COLO668 (cell line): Measurements from ENCODE around the gene MOGAT3.
A peak's percentile ranks its signal among the peaks of the same experiment; 100 is the strongest.

ENCODE experiments used
- DNase-seq: peaks from one replicate; lab custom pipeline; 2025; ENCODE audit not compliant: unreplicated experiment; lab: John Stamatoyannopoulos, UW

Gene MOGAT3

GRCh38 chr7:101173752-101174244 is 27.0 kb downstream of the MOGAT3 start:
- DNase-seq = peak; percentile 33

DNA sequence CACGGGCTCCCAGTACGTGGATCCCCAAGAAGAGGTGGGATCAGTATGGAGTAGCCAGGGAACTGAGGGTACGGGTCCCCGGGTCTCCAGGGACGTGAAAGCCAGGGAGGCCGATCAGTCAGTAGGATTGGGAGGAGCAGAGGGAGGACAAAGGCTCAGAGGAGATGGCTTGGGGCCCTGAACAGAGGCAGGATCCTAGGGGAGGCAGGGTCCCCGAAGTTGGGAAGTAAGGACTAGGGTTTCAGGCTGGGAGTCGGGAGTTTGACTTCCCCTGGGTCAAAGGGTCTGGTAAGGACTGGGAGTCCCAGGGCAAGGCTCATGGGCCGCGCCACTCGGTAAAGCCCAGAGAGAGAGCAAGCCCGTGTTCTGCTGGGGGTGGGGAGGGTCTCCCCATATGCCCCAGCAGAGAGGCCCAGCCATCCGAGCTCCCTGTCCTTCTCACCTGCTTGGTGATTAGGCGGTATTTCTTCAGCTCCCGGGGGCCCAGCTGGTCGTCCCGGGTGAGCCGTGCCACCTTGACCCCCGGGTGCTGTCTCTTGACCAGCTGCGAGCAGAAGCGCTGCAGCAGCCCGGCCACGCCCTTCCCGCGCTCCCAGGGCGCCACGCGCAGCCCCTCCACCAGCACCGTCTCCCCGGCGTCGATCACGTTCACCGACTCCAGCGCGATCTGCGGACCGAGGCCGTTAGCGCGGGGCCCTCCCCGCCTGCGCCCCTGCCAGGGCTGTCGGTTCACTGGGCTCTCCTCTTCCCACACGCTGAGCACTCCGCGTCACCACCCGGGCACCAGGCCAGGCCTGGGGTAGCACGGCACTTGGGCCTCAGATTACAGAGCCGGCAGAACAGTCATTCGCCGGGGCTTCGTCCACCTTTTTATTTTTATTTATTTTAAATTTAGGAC is 27.7 kb downstream of the MOGAT3 start:
- DNase-seq = peak; percentile 87

DNA sequence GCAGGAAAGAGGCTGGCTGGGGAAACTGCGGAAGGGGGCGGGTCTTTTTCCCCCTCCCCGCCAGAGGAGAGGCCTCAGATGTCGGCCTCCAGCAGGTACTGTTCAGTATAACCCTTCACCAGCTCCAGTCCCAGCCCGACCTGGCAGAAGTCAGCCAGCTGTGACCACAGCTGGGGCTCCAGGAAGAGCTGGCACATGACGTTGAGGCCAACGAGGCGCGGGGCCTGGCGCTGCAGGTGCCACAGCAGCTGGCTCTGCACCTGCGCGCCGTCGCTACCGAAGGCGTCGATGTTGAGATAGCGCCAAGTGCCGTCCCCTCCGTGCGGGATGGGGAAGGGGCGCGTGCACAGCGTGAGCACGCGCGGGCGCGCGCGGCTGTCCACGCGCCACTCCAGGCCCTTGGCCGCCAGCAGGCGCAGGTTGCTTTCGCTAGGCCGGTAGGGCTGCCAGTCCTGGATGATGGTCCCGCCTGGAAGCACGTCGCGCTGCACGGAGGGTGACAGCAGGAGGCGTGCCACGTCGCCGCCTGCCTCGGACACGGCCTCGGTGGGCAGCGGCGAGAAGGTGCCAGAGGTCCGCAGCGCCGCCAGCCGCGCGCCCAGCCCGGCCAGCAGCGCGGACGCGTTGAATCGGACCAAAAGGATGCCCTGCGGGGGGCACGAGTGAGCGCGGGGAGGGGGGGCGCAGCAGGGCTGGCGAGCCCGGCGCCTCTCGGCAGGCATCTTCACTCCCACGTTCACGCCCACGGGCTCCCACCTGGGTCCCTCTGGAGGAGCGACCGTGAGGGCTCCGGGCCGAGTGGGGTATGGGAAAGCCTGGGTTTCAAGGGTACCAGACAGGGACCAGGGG is 28.6 kb downstream of the MOGAT3 start:
- peak; percentile 92 for DNase-seq

DNA sequence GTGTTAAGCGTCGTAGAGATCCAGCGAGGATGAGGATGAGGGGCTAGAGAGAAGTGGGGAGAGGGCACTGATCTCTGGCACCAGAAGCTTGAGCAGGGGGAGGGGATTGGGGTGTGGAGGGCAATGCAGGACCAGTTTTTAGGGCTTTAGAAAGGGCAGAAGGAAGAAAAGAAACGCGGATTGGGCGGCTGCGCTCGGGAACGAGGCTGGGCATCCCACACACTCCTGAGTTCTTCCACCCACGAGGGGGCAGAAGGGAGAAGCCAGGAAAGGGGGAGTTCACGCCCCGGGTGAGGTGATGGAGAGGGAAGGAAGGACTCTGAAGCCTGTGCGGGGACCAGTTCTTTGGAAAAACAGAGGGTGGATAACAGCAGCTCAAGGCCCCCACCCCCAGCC is 29.4 kb downstream of the MOGAT3 start:
- peak; percentile 26 for DNase-seq

GRCh38 chr7:101170617-101171441 is 30.0 kb downstream of the MOGAT3 start:
- DNase-seq = no peak

DNA sequence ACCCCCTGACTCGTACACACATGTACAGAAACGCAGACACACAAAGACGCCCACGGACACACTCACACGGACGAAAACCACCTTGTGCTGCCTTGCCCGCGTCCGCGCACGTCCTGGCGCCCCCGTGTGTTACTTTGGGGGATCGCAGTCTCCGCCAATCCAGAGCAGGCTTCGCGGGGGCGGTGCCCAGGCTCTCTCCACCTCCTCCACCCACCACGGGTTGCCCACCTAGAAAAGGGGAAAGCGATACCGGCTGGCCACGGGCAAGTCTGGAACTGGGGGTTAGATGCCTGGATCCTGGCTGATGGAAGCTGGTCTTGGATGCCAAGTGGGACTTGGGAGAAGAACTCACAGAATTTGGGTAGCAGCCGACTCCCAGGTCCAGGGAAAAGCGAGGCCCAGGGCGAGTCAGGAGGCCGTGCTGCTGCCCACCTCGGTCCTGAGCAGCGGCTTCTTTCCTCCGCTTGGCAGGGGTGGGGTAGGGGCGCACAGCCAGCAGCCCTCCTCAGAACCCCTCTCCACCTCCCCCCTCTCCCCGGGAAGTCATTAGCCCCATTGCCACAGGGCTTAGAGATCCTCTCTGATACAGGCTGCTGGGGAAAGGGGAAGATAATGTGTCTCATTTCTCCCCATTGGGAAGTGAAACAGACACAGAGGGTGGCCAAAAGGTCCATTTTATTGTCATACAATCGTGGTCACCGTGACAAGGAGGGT is 30.8 kb downstream of the MOGAT3 start:
- peak; percentile 66 for DNase-seq

GRCh38 chr7:101169110-101169837 is 31.6 kb downstream of the MOGAT3 start:
- peak; percentile 33 for DNase-seq

GRCh38 chr7:101168412-101169049 is 32.3 kb downstream of the MOGAT3 start:
- no peak for DNase-seq

- DNase-seq = peak; percentile 21
These were observed 33.0 kb downstream of the MOGAT3 start for GRCh38 chr7:101167645-101168411.

- no peak for DNase-seq
These were observed 33.8 kb downstream of the MOGAT3 start for GRCh38 chr7:101166909-101167644.

DNA sequence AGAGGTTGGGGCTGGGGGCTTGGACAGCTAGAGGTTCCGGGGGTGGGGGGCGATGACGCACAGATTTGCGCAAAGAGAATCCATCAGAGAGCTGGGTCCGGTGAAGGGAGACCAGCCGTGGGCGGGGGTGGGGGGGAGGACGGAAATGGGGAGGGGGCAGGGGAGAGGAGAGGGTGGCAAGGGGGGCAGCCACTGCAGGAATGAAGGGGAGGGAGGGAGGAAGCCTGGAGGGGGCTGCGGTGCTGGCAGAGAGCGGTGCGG is 34.3 kb downstream of the MOGAT3 start:
- DNase-seq = no peak

GRCh38 chr7:101165958-101166647 is 34.7 kb downstream of the MOGAT3 start:
- peak; percentile 50 for DNase-seq

DNA sequence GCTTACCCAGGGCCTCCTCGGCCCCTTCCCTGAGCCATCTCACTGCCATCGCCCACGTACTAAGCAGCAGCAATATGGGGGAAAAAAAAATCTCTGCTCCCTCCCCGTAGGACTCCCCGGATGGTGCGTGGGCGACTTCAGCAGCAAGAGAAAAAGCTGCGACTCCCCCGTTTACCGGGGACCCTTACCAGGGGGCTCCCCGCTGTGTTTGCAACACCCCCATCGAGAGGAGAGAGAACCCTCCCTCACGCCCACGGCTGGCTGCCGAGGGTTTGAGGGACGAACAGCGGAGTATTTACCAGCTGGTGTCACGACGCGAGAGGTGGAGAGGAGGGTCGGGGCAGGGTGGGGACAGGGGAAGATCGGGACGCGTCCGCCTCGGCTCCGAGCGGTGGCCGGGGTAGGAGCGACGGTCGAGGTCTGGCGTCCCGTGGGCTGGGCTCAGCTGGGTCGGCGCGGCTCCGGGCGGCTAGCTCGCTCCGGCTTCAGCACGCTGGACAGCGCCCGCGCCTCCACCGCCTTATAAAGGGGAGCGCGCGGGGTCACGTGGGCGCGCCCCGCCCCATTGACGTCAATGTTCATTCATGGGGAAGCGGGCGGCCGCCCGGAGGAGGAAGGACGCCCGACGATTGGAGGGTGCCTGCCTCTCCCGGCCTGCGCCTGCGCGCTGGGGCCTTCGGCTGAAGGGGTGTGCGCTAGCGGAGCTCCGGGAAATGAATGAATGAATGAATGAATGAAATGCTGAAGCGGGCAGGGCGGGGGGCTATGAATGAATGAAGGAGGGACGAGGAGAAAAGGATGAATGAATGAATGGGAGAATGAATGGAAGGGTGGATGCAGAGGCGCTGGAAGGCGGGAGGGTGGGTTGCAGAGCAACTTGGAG is 35.5 kb downstream of the MOGAT3 start, which contains the start of gene VGF:
Gene VGF, minus strand, starts transcription at position 495 of the 883 bp plus-strand sequence. CDS start 726 bp downstream, outside the sequence.
- peak; percentile 98 for DNase-seq

GRCh38 chr7:101164071-101164840 is 36.6 kb downstream of the MOGAT3 start:
- peak; percentile 70 for DNase-seq

DNA sequence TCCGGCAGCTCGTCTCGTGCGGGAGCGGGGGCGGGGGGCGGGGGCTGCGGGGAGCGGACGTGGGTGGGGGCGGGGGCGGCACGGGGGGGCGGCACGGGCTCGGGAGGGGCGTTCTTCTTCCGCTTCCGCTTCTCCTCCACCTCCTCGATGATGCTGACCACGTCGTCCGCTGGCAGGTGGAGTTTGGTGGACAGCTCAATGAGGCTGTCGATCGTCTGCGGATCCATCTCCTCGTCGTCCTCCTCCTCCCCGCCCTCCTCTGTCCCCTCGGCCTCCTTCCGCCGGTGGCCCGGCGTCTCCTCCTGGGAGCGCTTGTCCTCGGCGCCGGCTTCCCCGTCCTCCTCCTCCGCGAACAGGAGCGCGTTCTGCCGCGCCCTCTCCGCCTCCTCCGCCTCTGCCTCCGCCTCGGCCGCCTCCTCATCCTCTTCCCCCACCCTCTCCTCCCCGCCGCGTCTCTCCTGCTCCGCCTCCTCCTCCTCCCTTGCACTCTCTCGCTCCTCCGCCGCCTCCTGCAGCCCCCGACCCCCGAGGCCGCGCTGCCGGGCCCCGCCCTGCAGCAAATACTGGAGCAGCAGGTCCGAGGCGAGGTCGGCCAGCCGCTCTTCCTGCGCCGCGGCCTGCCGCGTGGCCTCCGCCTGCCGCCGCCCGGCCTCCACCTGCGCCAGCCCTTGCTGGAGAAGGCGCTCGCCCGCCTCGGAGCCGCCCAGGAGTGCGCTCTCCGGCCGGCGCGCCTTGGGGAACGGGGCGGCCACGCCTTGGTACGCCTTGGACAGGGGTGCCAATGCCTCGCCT is 37.4 kb downstream of the MOGAT3 start:
- peak; percentile 86 for DNase-seq
